Activated T-cell treated with anti-CD3 and anti-CD28 coated beads, Interleukin-2, amount 50 U/mL, for 1 hour (primary cell): ENCODE results near the gene GABRA4.

ENCODE experiments used
- DNase-seq: peaks from one replicate; pipeline ENCODE4 v3.0.0-alpha.2; 2020

GABRA4 gene

GRCh38 chr4:46977245-46977644 is 16.1 kb downstream of the GABRA4 start:
- DNase-seq = no peak

- no peak for DNase-seq
Observed at GRCh38 chr4:46975812-46976553, 17.4 kb downstream of the GABRA4 start.

DNA sequence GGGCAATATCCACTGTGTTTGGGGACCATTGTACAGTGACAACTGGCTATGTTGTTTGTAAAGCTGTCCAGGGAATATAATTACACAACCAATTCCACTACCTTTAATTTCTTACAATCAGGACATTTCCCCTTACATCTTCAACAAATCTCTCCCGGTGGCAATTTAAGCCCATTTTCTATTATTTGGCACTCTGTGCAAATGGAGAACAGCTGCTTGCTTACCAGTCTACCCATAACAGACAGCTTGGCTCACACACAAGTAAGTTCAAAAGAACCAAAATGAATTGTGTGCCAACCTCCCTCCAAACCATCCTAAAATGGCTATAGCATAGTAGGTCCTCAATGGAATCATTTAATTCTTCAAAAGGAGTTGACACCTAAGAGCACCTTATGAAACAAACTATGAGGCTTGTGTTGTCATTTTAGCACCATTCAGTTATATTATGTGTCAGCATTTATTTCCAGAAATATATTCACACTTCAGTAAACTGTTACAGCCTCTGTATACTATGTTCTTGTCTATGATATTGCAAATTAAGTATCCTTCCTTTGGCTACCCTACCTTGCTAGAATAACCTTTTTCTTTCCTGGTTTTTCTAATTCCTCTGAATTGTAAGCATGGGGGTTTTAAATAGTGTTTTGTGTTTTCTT is 18.4 kb downstream of the GABRA4 start:
- no peak for DNase-seq

DNA sequence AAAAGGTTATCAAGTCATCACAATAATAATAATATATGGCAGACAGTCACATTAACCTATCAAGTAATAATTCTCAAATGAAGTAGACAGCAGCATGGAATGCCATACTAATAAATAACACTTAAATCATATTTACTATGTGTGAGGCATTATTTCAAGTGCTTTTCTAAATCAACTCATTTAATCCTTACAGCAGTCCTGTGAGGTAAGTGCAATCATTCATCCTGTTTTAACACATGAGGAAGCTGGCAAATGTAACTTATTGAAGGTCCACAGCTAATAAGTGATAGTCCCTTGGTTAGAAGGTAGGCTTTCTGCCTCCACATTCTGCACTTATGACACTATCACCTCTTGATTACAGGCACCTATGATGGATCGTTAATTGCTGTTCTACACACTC is 24.5 kb downstream of the GABRA4 start:
- no peak for DNase-seq

DNA sequence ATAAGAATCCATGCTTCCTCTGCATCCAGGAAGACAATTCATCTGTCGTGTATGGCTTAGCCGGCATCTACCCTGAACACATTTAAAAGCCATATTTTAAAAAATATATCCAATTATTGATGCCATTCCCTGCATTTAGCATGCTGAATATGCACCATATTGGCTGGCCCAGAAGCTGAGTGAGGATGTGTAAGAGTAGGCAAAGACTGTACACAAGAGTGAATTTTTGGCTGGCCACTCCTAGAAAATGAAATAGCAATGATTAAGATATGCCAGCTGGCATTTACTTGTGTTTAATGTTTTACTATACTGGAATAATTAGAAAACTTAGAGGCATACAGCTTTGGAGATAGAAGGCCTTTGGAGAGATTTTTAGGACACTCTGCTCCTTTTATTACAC is 25.8 kb downstream of the GABRA4 start:
- no peak for DNase-seq

- no peak for DNase-seq
Observed at GRCh38 chr4:46958742-46959488, 34.5 kb downstream of the GABRA4 start.

DNA sequence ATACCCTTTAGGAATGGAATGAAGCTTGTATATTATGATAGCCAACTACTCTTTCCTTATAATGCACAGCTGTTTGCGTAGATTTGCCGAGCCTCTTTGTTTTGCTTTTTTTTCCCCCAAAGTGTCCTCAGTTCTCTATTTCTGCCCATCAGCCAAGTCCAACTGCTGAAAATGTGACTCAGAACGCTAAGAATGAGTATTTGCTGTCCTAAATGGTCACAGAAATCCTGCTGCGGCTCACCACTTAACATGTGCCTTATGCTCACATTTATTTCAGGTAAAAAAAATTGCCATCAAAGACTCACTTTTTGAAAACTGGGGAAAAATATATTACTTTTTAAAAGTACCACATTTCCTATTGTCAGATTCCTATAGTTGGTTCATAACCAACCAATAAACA is 36.9 kb downstream of the GABRA4 start:
- no peak for DNase-seq

DNA sequence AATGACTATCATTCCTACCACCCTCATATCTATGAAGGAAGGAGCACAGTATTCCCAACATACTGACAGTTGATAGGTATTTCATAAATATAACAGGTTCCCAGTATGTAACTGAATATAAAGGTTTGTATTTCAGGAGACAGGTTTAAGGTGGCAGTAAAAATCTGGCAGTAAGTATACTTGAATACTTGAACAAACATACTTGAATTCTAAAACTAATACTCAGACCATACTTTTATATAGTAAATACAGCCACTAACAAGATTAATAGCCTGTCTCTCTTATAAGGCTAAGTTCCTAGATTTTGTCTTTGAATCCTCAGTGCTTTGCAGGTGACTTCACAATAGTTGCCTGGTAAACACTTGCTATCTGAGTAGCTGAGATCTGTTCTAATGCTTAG is 37.8 kb downstream of the GABRA4 start:
- no peak for DNase-seq

GRCh38 chr4:46954643-46955042 is 38.7 kb downstream of the GABRA4 start:
- no peak for DNase-seq

DNA sequence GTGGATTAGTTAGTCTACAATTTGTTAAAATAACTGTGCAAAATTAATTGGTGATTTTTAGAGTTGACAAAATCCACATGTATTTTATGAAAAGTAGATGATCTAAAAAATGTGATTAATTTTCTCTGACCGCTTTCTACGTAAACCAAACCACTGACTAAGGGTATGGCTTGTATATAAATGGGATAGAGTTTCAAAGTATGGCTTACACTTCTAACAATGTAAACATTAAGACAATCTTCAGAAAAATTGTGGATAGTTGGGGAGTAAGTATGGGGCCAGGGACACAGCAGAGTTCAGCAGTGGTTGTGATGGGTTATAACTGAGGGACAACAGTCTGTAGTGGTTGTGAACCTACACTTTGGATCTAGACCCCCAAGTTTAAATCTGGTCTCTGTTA is 39.8 kb downstream of the GABRA4 start:
- no peak for DNase-seq

DNA sequence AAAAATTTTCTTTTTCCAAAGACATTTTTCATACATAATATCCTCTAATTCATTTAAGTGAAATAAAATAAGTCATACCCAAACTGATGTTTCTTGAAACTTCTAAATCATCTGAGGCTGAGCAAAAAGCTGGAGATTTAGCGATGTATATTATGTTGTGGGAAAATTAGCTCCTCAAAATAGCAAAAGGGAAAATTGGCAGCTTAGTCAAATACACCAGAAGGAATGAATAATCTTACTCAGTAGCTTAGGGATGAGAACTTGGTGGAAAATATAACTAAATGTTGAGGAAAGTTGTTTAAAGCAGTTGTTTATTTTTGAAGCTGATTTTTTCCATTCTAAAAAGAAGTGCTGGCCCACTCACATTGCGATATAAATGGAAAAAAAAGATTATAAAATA is 40.9 kb downstream of the GABRA4 start:
- DNase-seq = no peak

DNA sequence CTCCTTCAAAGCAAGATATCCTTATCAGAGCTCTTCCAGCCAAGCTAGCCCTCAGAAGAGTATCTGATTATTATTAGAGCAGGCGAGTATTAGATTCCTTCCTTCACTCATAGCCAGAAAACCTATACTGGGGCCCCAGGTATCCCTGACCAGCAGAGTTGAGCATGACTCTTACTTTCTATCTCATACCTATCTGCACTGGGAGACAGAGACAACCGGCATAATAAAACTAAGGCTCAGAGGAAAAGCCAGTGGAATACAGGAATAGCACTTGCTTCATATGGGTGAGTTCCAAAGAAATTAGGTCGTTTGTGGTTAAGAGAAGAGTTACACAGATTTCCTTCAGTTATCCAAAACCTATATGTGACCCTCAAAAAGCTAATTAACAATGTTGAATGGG is 42.6 kb downstream of the GABRA4 start:
- no peak for DNase-seq

GRCh38 chr4:46949822-46950221 is 43.6 kb downstream of the GABRA4 start:
- DNase-seq = no peak

- DNase-seq = no peak
Observed at GRCh38 chr4:46947541-46947940, 45.8 kb downstream of the GABRA4 start.

DNA sequence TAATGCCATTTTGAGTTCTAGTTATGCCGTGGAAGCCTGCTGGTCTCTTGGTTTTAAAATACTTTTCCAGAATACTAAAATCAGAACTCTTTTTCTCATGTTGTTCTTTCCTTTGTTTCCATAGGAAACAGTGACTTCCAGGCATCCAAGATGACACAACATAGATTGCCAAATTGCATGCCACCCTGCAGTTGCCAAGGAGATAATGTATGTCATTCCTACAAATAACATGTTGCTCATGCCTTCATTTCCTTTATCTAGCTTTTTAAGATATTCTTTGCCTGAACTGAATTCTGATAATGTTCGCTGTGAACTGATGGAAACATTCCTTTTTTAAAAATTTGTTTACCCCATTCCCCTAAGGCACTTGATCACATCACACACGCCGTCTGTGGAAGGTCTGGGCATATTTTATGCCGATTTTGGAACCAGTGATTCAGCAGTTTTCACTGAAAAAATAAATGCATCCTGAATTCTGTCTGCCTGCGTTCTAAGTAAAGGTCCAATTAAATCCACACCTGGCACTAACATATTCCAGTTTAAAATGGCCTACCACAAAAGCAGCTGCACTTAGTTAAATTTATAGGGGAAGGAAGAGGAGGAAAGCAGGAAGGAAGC is 46.4 kb downstream of the GABRA4 start:
- DNase-seq = no peak

- no peak for DNase-seq
Observed at GRCh38 chr4:46945062-46945461, 48.3 kb downstream of the GABRA4 start.

DNA sequence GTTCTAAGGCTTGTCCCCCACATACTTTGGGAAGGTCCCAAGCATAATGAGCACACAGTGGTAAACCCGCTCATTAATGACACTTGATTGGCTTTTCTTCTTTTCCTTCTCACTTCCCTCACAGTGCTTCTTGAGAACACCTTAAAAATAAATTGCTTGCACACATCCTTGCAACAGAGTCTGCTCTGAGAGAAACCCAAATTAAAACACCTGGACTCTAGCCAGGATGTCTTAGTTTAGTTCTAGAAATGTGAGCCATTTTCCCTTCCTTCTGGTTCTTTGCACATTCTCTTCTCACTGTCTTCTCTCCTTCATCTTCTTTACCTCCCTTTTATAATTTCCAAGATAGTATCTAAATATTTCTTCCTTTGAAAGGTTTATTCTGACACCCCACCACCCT is 49.0 kb downstream of the GABRA4 start:
- no peak for DNase-seq

- no peak for DNase-seq
Observed at GRCh38 chr4:46937493-46937892, 55.9 kb downstream of the GABRA4 start.

DNA sequence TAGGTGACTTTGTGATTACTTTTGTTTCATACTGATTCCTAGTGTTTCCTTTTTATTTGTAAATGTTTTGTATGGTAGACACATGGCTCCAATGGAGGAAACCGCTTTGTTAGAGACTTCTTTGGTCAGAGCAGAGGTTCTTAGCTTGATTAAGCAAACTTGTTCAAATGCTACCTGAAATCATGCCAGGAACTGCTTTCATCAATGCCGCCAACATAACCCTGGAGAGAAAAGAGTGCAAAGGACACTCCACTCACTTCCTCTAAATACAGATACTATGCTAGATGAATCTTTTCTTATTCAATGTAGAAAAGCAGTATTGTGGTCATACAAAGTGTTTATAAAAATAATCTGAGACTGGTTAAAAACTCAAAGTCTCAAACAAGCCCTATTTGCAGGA is 58.7 kb downstream of the GABRA4 start:
- DNase-seq = no peak

DNA sequence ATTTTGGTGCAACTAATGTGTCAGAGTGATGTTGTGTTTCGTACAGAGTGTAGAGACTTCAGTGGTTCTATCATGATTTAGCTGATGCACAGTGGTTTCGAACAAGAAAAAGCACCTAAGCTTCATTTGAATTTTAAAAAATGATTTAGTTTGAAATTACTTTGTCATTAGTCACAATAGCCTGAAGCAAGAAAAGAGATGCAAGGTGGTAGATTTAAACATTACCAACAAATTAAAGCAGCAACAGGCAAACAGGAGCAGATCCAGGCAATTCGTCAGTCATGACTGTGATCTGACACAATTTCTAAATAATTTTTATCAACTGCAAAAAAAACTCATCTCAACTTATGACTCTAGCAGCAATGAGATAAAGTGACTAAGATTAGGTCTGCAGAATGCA is 59.7 kb downstream of the GABRA4 start:
- DNase-seq = no peak

DNA sequence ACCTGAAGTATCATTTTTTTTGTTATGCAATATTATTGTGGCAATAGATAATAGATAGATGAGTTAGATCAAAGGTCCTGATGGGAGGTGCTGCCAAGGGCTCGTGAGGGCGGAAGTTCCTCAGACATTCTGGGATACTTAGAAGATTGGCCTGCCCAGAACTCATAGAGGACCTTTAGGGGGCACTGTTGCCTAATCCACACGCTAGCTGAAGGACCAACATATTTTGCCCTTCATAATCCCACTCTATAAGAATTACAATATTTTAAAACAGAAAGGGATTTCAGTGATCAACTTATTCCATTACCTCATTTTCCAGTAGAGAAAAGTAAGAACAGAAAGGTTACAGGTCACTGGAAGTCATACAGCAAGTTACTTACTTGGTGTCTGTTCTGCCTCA is 61.4 kb downstream of the GABRA4 start:
- no peak for DNase-seq

DNA sequence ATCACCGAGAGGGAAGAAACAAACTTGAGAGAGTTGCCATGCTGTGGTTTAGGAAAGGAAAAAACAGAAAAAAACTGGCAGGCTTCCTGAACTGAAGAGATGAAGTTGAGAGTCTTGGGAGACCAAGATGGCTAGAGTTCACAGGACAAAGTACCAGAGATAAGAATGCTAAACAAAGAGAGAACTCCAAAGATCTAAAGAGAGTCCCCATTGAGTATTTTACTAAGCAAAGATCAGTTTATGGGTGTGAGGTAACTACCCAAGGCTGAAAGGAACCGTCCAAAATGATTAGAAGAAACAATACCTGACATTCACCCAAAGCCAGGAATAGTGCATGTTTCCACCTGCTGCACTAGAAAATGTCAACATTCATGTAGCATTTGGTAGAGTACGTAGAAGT is 62.5 kb downstream of the GABRA4 start:
- DNase-seq = no peak

- DNase-seq = no peak
Observed at GRCh38 chr4:46927201-46927600, 66.2 kb downstream of the GABRA4 start.
